Liver (tissue), 9 donors: ENCODE results near the gene DIS3L. TPM values are rescaled to one million over a fixed set of nuclear protein-coding genes. Genes with fewer than 3 reads are reported as not detected.

Source experiments
- DNase-seq: peaks from one replicate; pipeline ENCODE4 v3.0.0-alpha.2; 2017; ENCODE audit warnings: low spot score
- H3K27ac ChIP-seq, 2 donors: one replicate each; pipeline ENCODE4 v1.7.0; 2013; ENCODE audit warnings: inconsistent platforms in 2 of 2, low read length in 2 of 2, control low read depth in 1 of 2, low read depth in 1 of 2, mild to moderate bottlenecking in 1 of 2
- H3K27me3 ChIP-seq, 4 donors: one replicate each; pipeline versions ENCODE4 v1.6.1 to v1.7.0; 2013; ENCODE audit warnings: low read length in 3 of 4, inconsistent platforms in 1 of 4, mild to moderate bottlenecking in 1 of 4, moderate library complexity in 1 of 4; ENCODE audit not compliant: control insufficient read depth in 4 of 4, insufficient read depth in 4 of 4
- H3K36me3 ChIP-seq, 4 donors: one replicate each; pipeline versions ENCODE4 v1.6.1 to v1.7.0; 2013; ENCODE audit warnings: low read length in 3 of 4, mild to moderate bottlenecking in 3 of 4, low read depth in 1 of 4, moderate library complexity in 1 of 4; ENCODE audit not compliant: control insufficient read depth in 4 of 4, insufficient read depth in 3 of 4
- H3K4me1 ChIP-seq, 4 donors: one replicate each; pipeline versions ENCODE4 v1.6.1 to v1.7.0; 2013; ENCODE audit warnings: low read length in 3 of 4, mild to moderate bottlenecking in 3 of 4, moderate library complexity in 1 of 4; ENCODE audit not compliant: control insufficient read depth in 4 of 4, insufficient read depth in 4 of 4
- H3K4me3 ChIP-seq, 3 donors: one replicate each; pipeline versions ENCODE4 v1.6.1 to v1.7.0; 2013; ENCODE audit warnings: low read length in 3 of 3, control low read depth in 1 of 3, low read depth in 1 of 3, mild to moderate bottlenecking in 1 of 3
- H3K9ac ChIP-seq, 2 donors: one replicate each; pipeline ENCODE4 v1.7.0; 2013; ENCODE audit warnings: low read length in 2 of 2, mild to moderate bottlenecking in 2 of 2, moderate library complexity in 2 of 2, control low read depth in 1 of 2, low read depth in 1 of 2
- H3K9me3 ChIP-seq, 4 donors: one replicate each; pipeline versions ENCODE4 v1.6.1 to v1.7.0; 2013; ENCODE audit warnings: low read length in 3 of 4; ENCODE audit not compliant: control insufficient read depth in 4 of 4
- EGR1 ChIP-seq, 2 donors: IDR thresholded peaks; 2 replicates each; pipeline ENCODE4 v1.6.1; 2016 to 2018; ENCODE audit warnings: antibody characterized with exemption in 2 of 2, low read depth in 2 of 2
- JUND ChIP-seq, 2 donors: IDR thresholded peaks; 2 replicates each; pipeline ENCODE4 v1.6.1; 2016; ENCODE audit warnings: antibody characterized with exemption in 2 of 2
- RAD21 ChIP-seq, 2 donors: IDR thresholded peaks; 2 replicates each; pipeline ENCODE4 v1.6.1; 2016; ENCODE audit warnings: antibody characterized with exemption in 2 of 2, mild to moderate bottlenecking in 2 of 2
- RXRA ChIP-seq, 2 donors: IDR thresholded peaks; 2 replicates each; pipeline ENCODE4 v1.6.1; 2017 to 2018; ENCODE audit warnings: antibody characterized with exemption in 2 of 2, mild to moderate bottlenecking in 1 of 2
- WGBS: extraction: QIAGEN DNeasy Blood & Tissue Kit; methylation state at CpG from one replicate; pipeline ENCODE4 v1.1.7; 2013; 5-methylcytosine and 5-hydroxymethylcytosine counted together
- polyA plus RNA-seq, 2 donors: library from polyadenylated mRNA; stranded (reverse) in 1 of 2; unstranded in 1 of 2; fragments of 200-250 nt in 1 of 2; fragments of >200 nt in 1 of 2; fragmentation: Nextera tagmentation in 1 of 2; extraction: Ambion mirVana in 1 of 2; gene quantifications; one replicate each; pipeline versions ENCODE4 v1.2.1 to v1.2.3, GENCODE V29; 2013 to 2015
- total RNA-seq, 2 donors: library from RNA; depleted of rRNA; stranded (reverse); fragments of >200 nt; gene quantifications; one replicate each; pipeline ENCODE4 v1.2.3, GENCODE V29; 2014
- TF ChIP-seq, protein P1 (sequence below): fragments of 150-350 bp; IDR thresholded peaks from 2 replicates; pipeline ENCODE4 v1.5.1; 2017; ENCODE audit warnings: improper control_type of control experiment, low read depth, low read length; ENCODE audit not compliant: missing input control
- TF ChIP-seq, protein P2 (sequence below): IDR thresholded peaks from 2 replicates; pipeline ENCODE4 v1.6.1; 2016; ENCODE audit warnings: antibody characterized with exemption
- TF ChIP-seq, protein P3 (sequence below): IDR thresholded peaks from 2 replicates; pipeline ENCODE4 v1.6.1; 2016; ENCODE audit warnings: antibody characterized with exemption
- donor health status: healthy.
- donor health status: healthy.
- donor health status: healthy.
- donor health status: healthy.
- donor health status: healthy.

Gene DIS3L
- total and polyA plus RNA-seq, 4 donors, result 9.9 to 40.2 (median 15.7) TPM

DNA sequence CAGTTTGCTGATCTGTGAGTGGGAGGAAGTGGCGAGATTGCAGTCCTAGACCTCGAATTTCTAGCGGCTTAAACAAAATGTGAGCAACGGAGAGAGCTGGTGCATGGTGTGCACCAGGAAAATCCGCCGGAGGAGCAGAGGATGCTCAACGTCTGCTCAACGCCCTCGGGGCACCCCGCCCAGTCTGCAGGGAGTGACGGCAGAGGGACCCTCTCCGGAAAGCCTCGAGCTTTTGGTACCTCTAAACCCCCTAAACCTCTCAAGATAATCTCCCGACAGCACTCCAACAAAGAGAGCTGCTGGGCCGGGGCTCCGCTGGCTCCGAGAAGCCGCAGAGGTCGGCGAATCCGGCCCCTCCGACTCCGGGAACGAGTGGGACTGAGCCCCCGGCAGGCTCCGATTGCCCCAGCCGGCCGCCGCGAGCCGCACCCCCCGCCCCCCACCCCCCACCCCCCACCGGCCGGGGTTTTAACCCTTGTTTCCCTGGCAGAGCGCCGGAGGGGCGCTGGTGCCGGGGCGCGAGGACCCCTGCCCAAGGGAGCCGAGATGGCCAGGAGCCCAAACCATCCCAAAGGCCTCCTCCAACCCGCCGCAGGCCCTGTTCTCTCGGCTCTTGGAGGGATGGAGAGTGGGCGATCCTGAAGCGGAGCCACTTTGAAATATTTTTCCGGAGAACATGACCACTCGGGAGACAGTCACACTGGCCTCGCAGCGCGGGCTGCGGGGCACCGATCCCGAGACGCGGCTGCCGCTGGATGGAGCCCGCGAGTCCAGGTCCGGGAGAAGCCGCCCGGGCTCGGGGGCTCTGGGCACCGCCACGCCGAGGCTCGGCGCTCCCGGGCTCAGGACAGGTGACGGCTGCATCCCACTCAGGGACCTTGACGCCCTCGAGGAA lies 41.3 kb upstream of the DIS3L start:
- Histone ChIP-seq H3K36me3 (peaks cover 0 to 1% (median 0%) of the 10 kb centered on the region in 4 donors), H3K9ac (no peak overlapping the region), H3K27ac (no peak overlapping the region), H3K4me3 (peak overlapping the region; percentile 24 to 54 (median 43)), H3K27me3 (peaks cover 0 to 13% (median 8%) of the 10 kb centered on the region in 4 donors), H3K9me3 (no peaks in the 10 kb centered on the region), H3K4me1 (peaks cover 15 to 26% (median 21%) of the 10 kb centered on the region in 4 donors)
- TF ChIP-seq RXRA (IDR thresholded peaks at IDR 0.05), result no peak
- TF ChIP-seq JUND (IDR thresholded peaks at IDR 0.05), result no peak
- TF ChIP-seq, protein P1, sequence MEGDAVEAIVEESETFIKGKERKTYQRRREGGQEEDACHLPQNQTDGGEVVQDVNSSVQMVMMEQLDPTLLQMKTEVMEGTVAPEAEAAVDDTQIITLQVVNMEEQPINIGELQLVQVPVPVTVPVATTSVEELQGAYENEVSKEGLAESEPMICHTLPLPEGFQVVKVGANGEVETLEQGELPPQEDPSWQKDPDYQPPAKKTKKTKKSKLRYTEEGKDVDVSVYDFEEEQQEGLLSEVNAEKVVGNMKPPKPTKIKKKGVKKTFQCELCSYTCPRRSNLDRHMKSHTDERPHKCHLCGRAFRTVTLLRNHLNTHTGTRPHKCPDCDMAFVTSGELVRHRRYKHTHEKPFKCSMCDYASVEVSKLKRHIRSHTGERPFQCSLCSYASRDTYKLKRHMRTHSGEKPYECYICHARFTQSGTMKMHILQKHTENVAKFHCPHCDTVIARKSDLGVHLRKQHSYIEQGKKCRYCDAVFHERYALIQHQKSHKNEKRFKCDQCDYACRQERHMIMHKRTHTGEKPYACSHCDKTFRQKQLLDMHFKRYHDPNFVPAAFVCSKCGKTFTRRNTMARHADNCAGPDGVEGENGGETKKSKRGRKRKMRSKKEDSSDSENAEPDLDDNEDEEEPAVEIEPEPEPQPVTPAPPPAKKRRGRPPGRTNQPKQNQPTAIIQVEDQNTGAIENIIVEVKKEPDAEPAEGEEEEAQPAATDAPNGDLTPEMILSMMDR, result peak; percentile 54
- TF ChIP-seq, protein P2, sequence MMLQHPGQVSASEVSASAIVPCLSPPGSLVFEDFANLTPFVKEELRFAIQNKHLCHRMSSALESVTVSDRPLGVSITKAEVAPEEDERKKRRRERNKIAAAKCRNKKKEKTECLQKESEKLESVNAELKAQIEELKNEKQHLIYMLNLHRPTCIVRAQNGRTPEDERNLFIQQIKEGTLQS, result no peak
- TF ChIP-seq, protein P3, sequence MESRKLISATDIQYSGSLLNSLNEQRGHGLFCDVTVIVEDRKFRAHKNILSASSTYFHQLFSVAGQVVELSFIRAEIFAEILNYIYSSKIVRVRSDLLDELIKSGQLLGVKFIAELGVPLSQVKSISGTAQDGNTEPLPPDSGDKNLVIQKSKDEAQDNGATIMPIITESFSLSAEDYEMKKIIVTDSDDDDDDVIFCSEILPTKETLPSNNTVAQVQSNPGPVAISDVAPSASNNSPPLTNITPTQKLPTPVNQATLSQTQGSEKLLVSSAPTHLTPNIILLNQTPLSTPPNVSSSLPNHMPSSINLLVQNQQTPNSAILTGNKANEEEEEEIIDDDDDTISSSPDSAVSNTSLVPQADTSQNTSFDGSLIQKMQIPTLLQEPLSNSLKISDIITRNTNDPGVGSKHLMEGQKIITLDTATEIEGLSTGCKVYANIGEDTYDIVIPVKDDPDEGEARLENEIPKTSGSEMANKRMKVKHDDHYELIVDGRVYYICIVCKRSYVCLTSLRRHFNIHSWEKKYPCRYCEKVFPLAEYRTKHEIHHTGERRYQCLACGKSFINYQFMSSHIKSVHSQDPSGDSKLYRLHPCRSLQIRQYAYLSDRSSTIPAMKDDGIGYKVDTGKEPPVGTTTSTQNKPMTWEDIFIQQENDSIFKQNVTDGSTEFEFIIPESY, result no peak
- no peak for TF ChIP-seq EGR1 (IDR thresholded peaks at IDR 0.05; ENCODE audit: low read depth in 2 of 2)
- peak; percentile 27 to 60 for TF ChIP-seq RAD21 (IDR thresholded peaks at IDR 0.05)
- 4% methylated on average over 72 of the region's 72 CpGs for WGBS
- peak; percentile 63 for DNase-seq

DNA sequence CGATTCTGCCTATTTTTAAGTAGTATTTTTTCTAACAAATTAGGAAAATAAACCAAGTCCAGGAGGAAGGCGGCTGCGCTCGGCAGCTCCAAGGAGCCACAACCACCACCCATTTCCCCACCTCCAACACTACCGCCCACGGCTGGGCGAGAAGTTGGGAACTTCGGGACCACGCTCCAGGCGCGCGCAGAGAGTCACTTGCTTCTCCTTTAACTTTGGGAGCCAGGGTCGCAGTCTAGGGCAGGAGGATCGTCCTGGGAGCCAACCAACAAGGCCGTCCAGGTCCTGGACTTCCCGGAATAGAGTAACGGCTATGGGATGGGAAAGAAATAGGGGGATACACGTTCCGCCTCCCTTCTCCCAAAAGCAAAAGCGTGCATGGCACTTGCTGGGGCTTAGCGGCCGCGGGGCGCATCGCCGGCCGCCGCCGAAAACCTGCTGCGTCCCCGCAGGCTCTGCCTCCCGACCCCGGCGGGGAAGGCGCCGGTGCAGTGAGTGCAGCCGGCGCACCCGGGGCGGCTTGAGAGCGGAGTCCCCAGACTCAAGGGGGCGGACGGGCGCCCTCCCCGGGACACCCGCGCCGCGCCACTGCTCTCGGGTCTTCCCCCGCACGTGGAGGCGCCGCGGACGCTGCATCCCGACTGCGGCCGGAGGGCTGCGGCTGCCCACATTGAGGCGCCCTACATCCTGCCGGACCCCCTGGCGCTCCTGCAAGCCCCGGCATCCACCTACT lies 40.5 kb upstream of the DIS3L start:
- Histone ChIP-seq H3K9me3 (no peaks in the 10 kb centered on the region), H3K4me3 (peak overlapping the region; percentile 24 to 54 (median 43)), H3K27me3 (peaks cover 0 to 13% (median 8%) of the 10 kb centered on the region in 4 donors), H3K4me1 (peaks cover 15 to 26% (median 21%) of the 10 kb centered on the region in 4 donors), H3K9ac (no peak overlapping the region), H3K27ac (no peak overlapping the region), H3K36me3 (peaks cover 0 to 1% (median 0%) of the 10 kb centered on the region in 4 donors)
- no peak for TF ChIP-seq JUND (IDR thresholded peaks at IDR 0.05)
- TF ChIP-seq, protein P3, result no peak
- 1% methylated on average over 64 of the region's 64 CpGs for WGBS
- DNase-seq, result no peak
